HG03558 (cell line): Measurements from ENCODE around the gene DMRT1.

ENCODE experiments used
- ATAC-seq: cut with Tn5 transposase; IDR thresholded peaks from one replicate; pipeline ENCODE4 v1.9.1; 2021; ENCODE audit warnings: moderate number of reproducible peaks; ENCODE audit not compliant: unreplicated experiment; ENCODE audit errors: extremely low read depth

DMRT1 gene

DNA sequence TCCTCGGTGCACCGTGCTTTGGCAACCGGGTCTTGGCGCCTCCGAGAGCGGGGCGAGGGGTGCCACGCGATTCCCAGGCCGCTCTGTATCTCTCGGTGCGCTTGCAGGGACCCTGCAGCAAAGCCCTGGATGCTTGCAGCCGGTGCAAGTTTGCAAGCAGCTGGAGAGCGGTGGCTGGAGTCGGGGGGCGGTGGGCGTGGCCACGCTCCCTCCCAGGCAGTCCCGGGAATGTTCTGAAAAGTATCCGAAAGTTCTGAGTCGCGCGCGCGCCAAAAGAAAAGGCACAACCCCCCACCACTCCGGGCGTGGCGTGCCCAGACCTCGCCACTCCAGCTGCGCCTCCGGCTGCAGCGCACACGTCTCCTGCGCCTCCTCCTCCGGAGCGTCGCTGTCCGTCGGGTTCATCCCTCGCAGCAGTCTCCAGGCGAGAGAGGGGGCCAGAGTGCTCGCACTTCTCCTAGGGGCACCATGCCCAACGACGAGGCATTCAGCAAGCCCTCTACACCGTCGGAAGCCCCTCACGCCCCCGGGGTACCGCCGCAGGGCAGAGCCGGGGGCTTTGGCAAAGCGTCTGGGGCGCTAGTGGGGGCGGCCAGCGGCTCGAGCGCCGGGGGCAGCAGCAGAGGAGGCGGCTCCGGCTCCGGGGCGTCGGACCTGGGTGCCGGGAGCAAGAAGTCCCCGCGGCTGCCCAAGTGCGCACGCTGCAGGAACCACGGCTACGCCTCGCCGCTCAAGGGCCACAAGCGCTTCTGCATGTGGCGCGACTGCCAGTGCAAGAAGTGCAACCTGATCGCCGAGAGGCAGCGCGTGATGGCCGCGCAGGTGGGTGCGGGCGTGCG is at the start of gene DMRT1:
Gene DMRT1, plus strand, starts transcription at position 327 of the 839 bp plus-strand sequence. Its CDS starts 142 bp downstream, at position 469.
- no peak for ATAC-seq

DNA sequence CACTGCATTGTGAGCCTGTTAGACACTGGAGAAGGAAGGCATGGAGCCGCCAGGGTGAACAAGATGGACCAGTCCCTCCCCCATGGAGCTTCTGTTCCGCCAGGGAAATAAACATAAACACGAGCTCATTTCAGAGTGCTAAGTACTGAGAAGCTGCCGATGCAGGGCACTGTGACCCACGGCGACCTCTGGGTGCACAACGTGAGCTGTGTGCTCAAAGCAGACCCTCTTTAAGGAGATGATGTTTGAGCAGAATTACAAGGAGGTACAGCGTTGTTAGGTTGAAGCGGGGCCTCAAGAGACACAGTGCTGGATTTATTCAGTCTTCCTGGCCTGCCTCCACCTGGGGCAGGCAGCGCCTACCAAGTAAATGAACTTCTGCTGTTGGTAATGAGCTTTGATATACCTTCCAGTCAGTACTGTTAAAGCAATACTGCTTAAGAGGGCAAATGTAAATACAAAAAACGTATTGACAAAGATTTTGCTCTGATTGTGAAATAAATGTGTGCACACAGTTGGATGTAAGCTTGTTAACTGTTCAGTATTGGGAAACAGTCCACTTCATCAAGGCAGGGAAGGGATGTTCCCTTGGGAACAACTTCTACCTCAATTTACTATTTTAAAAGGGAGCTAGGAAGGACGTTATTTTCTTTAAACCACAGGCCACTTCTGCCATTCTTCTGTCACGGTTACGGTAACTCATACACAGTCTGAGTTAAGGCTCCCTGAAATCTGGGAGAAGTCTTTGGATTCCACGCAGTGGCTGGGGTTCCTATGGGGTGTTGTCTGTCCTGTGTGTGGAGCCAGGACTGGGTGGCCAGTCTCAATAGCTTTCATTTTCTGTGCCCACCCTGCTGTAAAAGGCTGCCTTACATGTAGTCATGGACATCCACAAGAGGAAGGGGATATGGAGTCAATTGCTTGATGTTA is 48.9 kb upstream of the DMRT1 start:
- no peak for ATAC-seq

DNA sequence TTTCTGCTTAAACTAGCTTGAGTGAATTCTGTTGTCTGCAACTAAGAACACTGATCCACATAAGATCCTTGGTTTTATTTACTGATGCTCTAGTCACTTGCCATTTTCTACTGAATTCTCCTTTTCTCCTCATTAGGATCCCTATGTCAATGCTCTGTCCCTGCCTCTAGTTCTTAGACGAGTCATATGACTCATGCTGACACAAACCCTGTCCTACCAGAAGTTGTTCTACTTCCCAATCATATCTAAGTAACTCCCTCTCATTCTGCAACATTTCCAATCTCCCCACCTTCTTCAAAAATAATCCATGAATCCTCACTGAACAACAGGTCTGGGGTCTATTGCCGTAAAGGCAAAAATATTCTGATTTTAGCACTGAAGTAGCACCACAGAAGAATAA is 47.1 kb upstream of the DMRT1 start:
- ATAC-seq = no peak

DNA sequence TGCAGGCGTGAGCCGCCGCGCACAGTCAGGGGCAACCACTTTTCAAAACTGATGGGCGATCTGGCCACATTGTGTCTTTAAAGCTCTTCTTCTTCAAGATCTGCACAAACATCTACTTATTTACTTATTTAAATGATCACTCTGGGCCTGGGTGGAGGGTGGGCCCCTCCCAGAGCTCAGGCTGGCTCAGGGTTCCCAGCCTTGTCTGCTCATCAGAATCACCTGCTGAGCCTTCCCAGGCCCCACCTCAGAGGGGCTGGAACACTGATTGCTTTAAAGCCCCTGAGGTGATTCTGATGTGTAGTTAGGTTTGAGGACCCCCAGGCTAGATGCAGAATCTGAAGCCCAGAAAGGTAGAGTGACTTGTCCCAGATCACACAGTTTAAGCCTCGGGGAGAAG is 45.6 kb upstream of the DMRT1 start:
- ATAC-seq = no peak

DNA sequence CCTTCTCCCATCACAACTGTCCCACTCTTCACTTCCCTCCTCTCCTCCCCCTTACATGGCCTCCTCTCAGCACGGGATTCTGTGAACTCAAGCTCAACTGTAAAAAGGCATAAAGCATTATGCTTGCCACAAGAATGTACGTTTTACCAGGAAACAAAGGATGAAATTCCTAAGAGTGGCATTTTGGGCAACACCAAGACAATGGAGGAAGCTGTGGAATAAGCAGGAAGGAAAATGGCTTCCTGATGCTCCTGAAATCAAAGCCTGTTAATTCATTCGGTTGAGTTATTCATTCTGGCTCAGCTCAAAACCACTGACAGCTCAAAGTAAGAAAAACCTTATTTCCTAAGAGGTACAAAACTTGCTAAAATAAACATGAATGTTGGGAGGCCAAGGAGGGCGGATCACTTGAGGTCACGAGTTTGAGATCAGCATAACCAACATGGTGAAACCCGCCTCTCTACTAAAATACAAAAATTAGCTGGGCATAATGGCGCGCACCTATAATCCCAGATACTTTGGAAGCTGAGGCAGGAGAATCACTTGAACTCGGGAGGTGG is 40.8 kb upstream of the DMRT1 start:
- ATAC-seq = no peak

DNA sequence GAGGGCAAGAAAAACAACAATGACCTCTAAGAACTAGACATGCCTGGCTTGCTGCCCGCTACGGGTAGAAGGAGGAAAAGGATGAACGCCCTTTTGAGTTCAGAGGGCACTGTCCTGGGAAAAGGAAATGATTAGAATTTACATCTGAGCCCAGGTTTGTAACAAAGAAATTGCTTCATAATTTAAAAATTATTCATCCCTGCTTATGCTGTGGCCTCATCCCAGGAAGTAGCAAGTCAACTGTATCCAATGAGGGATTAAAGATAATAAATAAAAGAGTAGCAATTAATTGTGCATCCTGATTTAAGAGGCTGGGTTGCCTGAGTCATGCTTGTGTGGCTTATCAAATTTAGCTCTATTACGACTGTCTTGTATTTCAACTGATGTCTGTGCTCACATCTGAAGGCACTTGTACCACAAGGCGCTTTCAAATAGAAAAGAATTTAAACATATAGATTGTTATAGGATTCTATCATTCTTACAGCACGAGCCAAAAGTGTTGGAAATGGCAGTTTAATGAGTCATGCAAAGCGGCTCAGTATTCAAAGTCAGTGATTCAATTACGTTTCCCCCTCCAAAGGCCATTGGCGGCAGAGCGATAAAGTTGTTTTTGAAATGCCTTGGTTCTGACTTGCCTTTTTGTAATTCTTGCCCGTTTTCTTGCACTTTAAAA is 40.0 kb upstream of the DMRT1 start:
- no peak for ATAC-seq

DNA sequence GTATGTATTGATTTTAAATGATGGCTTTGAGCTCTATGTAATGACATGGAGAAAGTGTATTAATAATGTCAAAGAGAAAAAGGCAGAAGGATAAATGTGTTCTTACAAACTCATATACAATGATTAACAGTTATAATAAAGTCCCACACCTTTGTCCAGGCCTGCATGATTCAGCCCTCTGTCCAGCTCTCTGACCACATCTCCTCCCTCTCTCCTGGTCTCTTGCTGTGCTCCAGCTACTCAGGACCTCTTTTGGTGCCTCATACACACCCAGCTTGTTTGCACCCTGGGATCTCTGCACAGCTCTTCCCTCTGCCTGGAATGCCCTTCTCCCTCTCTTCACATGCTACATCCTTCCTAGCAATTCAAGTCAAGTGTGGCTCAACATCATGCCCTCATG is 37.5 kb upstream of the DMRT1 start:
- ATAC-seq = no peak

DNA sequence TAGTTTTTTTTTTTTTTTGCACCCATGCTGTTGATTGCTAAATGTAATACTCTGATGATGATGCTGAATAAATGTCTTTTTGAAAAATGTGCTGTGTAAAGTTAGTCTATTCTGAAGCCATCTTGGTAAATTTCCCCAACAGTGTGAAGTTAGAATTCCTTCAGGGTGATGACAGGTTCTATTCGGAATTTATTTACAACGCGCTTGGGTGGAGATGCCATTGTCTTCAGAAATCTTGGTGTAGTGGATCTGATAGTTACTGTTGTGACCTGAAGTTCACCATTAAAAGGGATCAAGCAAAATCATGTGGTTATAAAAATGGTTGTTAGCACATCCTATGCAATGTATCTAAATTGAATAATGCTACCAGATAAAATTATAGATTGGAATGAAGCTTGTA is 36.3 kb upstream of the DMRT1 start:
- no peak for ATAC-seq

DNA sequence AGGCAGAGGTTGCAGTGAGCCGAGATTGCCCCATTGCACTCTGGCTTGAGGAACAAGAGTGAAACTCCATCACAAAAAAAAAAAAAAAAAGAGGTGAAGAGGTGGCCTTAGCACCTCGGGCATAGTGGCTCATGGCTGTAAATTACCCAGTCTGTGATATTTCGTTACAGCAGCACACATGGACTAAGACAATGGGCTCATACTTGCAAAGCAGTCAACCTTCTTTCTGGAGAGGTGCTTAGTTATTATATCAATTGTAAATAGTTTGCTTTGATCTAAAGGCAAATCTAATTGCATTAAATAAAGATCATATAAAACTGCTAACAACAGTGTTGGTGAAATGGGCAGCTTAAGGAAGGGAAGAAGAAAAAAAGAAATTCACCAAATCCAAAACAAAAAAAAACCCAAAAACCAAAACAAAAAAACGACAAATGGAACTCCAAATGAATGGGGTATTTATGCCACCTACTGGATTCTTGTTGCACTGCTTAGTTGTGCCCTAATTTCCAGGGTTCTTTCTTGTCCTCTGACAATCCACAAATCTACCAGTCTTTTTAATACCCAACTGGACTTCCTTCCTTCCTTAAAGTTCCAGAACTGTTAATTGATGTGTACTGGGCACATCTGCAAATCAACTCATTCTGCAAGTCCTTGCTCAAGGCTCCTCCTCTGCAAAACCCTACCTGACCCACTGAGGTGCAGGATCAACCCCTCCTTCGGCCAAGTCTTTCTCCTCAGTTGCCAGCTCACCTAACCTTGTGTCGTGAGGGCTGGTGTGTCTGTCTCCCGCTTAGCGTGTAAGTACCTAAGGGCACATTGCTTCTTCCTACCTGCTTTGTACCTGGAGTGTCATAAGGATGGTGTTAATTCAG is 35.0 kb upstream of the DMRT1 start:
- no peak for ATAC-seq

DNA sequence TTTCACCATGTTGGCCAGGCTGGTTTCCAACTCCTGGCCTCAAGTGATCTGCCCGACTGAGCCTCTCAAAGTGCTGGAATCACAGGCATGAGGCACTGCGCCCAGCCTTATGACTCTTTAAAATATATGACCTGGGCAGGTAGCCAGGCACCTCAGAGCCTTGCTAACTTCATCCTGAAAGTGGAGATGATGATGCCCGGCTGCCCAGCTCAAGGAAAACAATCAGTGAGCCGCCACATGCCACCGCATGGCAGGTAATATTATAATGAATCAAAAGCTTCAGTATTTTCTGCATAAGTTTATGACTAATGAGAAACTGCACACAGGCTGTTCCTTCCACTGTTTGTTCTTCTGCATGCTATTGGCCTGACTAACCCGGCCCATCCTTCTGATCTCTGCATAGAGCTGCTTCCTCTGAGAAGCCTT is 30.4 kb upstream of the DMRT1 start:
- no peak for ATAC-seq

DNA sequence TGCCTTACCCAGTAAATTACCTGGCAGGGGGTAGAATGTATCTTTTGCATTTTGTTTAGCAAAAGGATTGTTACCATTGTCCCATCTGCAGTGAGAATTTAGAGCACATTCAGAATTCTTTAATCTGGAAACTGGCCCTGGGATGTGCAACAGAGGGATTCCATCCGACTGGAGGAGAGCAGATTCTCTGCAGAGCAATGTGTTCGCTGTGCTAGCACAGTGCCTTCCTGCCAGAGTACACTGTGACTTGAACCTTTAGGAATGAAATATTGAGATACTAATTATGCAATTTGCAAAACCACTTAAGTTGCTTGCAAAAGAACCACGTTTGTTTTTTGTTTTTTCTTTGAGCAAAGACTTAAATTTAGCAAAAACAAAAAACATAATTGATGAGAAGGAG is 22.5 kb upstream of the DMRT1 start:
- ATAC-seq = no peak

DNA sequence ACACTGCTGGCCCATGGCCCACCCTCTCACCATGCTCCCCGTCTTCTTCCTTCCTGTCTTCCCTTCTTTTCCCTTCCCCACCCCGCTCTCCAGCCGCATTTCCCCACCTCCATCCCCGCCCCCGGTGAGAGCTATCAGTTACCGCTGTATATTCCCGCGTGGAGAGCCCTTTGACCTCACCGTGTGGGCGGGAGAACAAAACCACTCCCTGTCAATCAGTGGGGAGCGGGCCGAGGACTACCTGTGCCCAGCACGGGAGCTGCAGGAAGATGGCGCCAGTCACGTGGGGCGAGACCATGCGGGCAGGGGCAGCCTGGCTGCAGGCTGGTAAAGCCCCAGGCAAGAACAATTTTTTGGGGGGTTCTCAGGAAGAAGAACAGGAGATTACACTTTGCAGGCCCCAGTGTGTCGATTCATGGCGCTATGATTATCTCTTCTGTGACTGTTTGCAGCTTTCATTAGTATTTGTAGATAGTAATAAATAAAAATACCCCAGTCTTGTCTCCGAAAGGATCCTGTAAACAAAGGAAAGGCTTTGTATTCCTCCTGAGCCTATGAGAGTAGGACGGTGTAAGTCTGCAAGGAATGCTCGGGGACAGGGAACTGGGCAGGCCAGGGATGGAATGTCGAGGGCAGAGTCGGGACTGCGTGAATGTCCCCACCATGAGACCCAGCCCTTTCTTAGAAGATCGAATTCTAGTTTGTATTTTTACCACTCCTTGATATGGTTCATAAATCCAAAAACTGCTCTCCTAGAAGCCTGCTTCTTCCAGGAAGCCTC is 14.8 kb upstream of the DMRT1 start:
- ATAC-seq = no peak

DNA sequence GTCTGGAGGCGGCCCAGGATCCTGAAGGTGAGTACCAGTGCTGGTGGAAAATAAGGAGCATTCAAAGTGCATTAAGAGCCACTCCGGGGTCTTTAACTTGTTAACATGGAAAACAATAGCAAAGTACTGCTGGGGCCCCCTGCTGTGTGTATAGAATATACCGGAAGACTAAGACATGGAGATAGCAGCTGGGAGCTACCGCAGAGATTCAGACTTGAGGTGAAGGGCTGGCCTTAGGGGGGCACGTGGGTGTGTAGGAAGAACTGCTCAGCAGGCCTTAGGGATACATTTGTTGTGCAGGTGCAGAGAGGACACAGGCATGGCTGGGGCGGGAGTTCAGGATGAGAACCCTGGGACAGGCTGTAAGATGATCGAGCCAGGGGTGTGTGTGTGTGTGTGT is 1.2 kb upstream of the DMRT1 start:
- ATAC-seq = no peak

DNA sequence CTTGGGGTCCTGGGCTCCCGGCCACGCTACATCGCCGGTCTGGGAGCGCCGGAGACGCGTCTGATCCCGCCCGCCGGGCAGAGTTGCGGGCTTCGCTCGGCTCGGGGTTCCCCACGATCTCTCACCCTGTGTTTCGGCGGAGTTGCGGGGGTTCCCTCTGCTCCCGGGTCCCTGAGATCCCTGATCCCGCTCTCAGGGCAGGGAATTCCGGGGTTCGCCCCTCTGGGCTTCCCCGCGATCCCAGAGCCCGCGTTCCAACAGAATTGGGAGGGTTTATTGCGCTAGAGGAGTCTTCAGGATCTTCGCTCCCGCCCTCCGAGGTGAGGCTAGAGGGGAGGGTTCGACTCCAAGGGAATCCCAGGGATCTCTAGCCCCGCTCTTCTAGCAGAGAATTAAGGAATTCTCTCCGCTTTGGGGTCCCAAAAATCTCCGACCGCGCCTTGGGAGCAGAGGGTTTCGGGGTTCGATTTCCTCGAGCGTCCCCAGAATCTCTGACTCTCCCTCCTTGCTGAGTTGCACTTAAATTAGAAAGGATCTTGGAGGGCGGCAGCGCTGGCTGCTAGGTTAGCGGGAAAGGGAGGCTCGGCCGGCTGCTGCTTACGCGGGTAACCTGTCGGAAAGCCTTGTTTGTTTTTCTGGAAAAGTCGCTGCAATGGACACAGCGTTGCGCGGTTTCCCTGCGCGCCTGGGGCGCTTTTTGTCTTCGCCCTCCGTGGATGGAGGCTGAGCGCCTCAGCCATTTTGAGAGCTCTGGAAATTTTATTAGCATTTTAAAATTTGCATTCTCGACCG is 1.3 kb downstream of the DMRT1 start:
- no peak for ATAC-seq

DNA sequence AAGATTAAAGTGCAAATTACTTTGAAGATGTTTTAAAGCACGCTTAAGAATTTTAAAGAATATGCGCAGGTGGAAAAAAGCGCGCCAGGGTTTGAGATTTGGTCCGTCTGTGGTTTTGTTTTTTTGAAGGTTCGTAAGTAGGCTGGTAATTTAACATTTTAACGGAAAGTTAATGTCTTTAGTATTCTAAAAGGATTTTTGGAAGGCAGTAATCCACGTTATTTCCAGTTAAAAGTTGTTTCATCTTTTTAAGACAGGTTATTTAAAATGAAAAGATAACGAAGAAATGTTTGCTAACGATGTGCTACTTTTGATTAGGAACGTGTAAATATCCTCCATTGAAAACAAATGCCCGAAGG is 1.9 kb downstream of the DMRT1 start:
- ATAC-seq = no peak

DNA sequence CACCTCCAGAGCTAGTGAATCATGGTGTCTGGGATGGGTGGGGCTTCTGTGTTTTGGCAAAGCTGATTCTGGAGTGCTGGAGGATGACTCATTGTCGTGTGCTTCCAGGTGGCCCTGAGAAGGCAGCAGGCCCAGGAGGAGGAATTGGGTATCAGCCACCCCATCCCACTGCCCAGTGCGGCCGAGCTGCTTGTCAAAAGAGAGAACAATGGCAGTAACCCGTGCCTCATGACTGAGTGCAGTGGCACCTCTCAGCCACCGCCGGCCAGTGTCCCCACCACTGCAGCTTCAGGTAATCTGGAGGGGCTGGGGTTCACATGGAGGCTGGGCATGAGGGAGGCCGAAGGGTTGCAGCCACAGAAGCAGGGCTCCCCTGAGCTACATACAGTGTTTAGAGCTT is 5.4 kb downstream of the DMRT1 start:
- no peak for ATAC-seq

DNA sequence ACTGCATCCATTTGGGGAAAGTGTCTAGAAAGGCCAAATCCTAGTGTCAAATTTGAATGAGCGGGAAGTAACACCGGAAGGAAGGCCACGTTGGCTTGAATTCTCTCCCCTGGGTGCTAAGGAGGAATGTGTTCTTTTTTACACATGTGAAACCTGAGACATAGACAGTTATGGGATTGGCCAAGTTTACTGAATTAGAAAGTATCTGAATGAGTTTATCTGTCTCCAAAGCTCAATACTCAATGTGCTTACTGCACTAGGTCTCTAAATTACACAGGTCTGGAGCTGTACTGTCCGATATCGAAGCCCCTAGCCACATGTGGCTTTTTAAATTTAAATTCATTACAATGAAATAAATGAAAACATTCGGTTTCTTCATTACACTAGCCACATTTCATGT is 6.0 kb downstream of the DMRT1 start:
- peak; percentile 56 for ATAC-seq

DNA sequence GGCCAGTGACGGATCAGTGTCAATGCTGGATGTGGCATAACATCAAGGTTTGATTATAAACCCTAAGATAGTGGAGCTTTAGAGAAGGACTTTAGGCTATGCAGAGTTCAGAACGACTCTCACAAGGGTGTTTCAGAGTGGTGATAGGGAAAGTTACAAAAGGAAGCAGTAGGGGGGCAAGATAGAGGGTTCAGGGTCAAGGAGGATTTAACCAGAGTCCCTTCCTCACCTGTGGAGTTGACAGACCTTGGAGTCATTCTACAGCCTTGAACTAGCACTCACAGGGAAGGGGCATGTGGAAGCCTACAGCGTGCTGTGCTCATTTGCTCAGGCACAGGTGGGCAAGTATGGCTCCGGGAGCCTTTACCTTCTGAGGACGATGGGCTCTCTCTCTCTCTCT is 7.9 kb downstream of the DMRT1 start:
- ATAC-seq = no peak
